Ovary (tissue), 9 donors: Measurements from ENCODE around the gene UNC13B. TPM values are rescaled to one million over a fixed set of nuclear protein-coding genes. Genes with fewer than 3 reads are reported as not detected.

Experiments used
- DNase-seq, 5 donors: peaks; one replicate each; pipeline ENCODE4 v3.0.0-alpha.2; 2019 to 2020
- H3K27ac ChIP-seq, 2 donors: fragments of 200-600 bp; one replicate each; pipeline versions ENCODE4 v1.5.1 to v1.8.0; 2019 to 2022
- H3K27me3 ChIP-seq: fragments of 200-600 bp; one replicate; pipeline ENCODE4 v1.8.0; 2022
- H3K36me3 ChIP-seq: fragments of 200-600 bp; sonication (generic); one replicate; pipeline ENCODE4 v1.5.1; 2019
- H3K4me1 ChIP-seq: one replicate; pipeline ENCODE4 v1.8.1; 2013; ENCODE audit warnings: mild to moderate bottlenecking, moderate library complexity; ENCODE audit not compliant: insufficient read depth
- H3K4me3 ChIP-seq: fragments of 200-600 bp; sonication (generic); one replicate; pipeline ENCODE4 v1.5.1; 2017
- H3K9me3 ChIP-seq, 2 donors: fragments of 200-600 bp in 1 of 2; sonication (generic) in 1 of 2; one replicate each; pipeline versions ENCODE4 v1.5.1 to v1.8.1; 2013 to 2019; ENCODE audit warnings: mild to moderate bottlenecking in 1 of 2, moderate library complexity in 1 of 2
- CTCF ChIP-seq, 3 donors: fragments of 450-650 bp in 2 of 3; fragments of 200-600 bp in 1 of 3; IDR thresholded peaks; one replicate each; pipeline versions ENCODE4 v1.5.1 to v1.8.0; 2016 to 2022; ENCODE audit warnings: antibody characterized with exemption in 3 of 3, mild to moderate bottlenecking in 1 of 3
- EP300 ChIP-seq: sonication (generic); formaldehyde crosslinking; IDR thresholded peaks from one replicate; pipeline ENCODE4 v1.6.1; 2017; ENCODE audit warnings: antibody characterized with exemption
- POLR2A ChIP-seq: fragments of 450-650 bp; IDR thresholded peaks from one replicate; pipeline ENCODE4 v1.6.1; 2017; ENCODE audit warnings: antibody characterized with exemption, mild to moderate bottlenecking, moderate library complexity
- WGBS, 3 donors: extraction: QIAGEN DNeasy Blood & Tissue Kit in 1 of 3; methylation state at CpG; one replicate each; pipeline versions ENCODE4 v1.1.5 to v1.1.7; 2013 to 2017; 5-methylcytosine and 5-hydroxymethylcytosine counted together
- intact Hi-C, 4 donors: fragments of 100-400 bp; cut with DNase I; formaldehyde crosslinking; loops; one replicate each; pipeline versions ENCODE4 v1.11.0 to v1.15.1; 2022 to 2023
- polyA plus RNA-seq, 2 donors: library from polyadenylated mRNA; stranded (reverse); fragments of 200-250 nt in 1 of 2; fragments of 350-450 nt in 1 of 2; fragmentation: Illumina TruSeq in 1 of 2; extraction: RNeasy Lipid Tissue Mini Kit (QIAGEN cat#74804) in 1 of 2; gene quantifications; one replicate each; pipeline ENCODE4 v1.2.3, GENCODE V29; 2013 to 2014
- total RNA-seq, 7 donors: library from RNA; depleted of rRNA in 2 of 7; stranded (reverse); fragments of >200 nt in 2 of 7; fragmentation: NEBNext Ultra II Directional in 3 of 7; extraction: Animal tissue kit (Norgen Biotek cat#: 25700) in 3 of 7; gene quantifications; one replicate each; pipeline versions ENCODE4 v1.1.0 to v1.2.4, GENCODE V29; 2016 to 2023
- donor health status: DM: no; HTN: no; CAD: no; lungs with moderate emphysema.
- donor health status: DM: no; HTN: no; CAD: no.
- donor health status: Bipolar disorder and iron deficiency.
- donor health status: DM: yes; HTN: yes; CAD: no.
- donor health status: DM: no; HTN: no; CAD: no.
- donor health status: DM: yes; HTN: yes; CAD: no.

The UNC13B gene
- total and polyA plus RNA-seq, 9 donors: 5.7 to 30.2 (median 16.6) TPM

GRCh38 chr9:35357826-35358225, 196.0 kb downstream of the UNC13B start:
- Histone ChIP-seq H3K27ac (no peak overlapping the region), H3K27me3 (no peaks in the 10 kb centered on the region), H3K36me3 (no peaks in the 10 kb centered on the region), H3K9me3 (no peaks in the 10 kb centered on the region), H3K4me1 (no peaks in the 10 kb centered on the region), H3K4me3 (no peak overlapping the region)
- TF ChIP-seq POLR2A: no peak
- no peak for TF ChIP-seq CTCF (IDR thresholded peaks at IDR 0.05)
- TF ChIP-seq EP300: no peak
- WGBS, 3 donors: 96 to 97% (median 97%) methylated on average over 4 of the region's 4 CpGs
- DNase-seq: no peak
- intact Hi-C loops: no loop called here

DNA sequence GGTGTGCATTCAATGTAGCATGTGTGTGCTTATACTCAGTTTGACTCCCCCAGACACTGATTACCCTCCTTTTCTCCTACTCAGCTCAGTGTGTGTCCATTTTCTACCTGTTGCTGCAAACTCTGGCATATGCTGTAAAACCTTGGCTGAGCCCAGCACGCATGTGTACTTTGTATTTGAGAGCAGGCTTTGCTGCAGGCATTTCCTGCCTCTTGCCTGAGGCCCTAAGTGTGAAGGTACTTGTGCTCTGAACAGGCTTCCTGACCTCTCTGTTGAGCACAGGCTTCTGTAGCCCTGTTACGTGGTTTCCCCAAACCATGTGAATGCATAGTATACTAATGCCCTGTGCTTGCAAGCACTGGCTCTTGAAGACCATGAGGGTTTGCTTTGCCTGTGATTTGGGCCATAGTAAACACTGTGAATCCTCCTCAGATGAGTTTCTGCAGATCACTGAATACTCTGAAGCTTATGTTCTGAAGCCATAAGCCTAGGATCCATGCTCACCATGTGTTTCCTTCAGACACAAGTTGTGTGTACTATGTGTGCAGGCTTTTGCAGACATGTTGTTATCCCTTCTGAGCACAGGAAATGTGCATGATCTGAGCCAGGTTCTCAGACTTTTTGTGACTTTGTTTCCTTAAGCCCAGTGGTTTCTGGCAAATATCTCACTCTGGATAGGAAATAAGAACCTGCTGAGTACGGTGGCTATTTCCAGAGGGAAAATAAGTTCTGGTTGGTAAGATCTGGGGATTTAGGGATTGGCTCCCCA, 203.2 kb downstream of the UNC13B start:
- intact Hi-C loops: no loop called here
- Histone ChIP-seq H3K36me3 (no peaks in the 10 kb centered on the region), H3K4me3 (no peak overlapping the region), H3K27me3 (no peaks in the 10 kb centered on the region), H3K9me3 (no peaks in the 10 kb centered on the region), H3K4me1 (no peaks in the 10 kb centered on the region), H3K27ac (no peak overlapping the region)
- TF ChIP-seq CTCF (IDR thresholded peaks at IDR 0.05): no peak
- DNase-seq: no peak
- WGBS, 3 donors: 74 to 84% (median 83%) methylated on average over 3 of the region's 3 CpGs

DNA sequence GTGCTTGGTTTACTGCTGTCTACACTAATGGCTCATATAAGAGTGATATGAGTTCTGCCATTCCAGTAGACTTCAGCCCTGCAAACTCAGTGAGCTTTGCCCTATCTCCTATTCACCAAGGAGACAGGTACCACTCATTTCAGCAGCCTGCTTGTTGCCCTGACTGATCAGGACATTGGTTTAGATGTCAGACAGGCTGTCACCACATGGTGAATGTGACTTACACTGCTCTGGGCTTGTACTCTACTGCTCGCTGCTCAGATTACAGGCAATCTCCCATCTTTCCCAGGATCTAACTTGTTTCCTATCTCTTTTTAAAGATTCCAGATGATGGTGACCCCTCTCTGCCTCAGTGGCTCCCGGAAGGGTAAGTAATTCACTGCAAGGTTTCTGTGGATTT, 204.8 kb downstream of the UNC13B start:
- Histone ChIP-seq H3K36me3 (no peaks in the 10 kb centered on the region), H3K4me3 (no peak overlapping the region), H3K27me3 (no peaks in the 10 kb centered on the region), H3K9me3 (no peaks in the 10 kb centered on the region), H3K27ac (no peak overlapping the region), H3K4me1 (no peaks in the 10 kb centered on the region)
- intact Hi-C loops: no loop called here
- WGBS, 3 donors: 90 to 93% (median 92%) methylated on average over 2 of the region's 2 CpGs
- TF ChIP-seq POLR2A: no peak
- no peak for TF ChIP-seq CTCF (IDR thresholded peaks at IDR 0.05)
- no peak for TF ChIP-seq EP300
- no peak for DNase-seq

DNA sequence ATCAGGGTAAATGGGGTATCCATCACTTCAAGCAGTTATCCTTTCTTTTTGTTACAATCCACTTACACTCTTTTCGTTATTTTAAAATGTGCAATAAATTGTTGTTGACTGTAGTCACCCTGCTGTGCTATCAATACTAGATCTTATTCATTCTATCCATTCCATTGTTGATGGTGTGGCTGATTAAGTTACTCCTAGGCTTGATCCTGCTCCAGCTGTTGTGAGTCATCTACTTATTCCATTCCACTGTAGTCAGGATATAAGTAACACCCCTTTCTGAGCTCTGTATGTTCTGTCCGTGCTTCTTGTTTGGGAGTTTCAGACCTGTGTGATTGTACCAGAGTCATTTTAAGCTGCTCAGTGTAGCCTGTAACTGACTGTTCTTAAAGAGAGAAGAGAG, 205.6 kb downstream of the UNC13B start:
- Histone ChIP-seq H3K36me3 (no peaks in the 10 kb centered on the region), H3K4me1 (no peaks in the 10 kb centered on the region), H3K27ac (no peak overlapping the region), H3K4me3 (no peak overlapping the region), H3K27me3 (no peaks in the 10 kb centered on the region), H3K9me3 (no peaks in the 10 kb centered on the region)
- intact Hi-C loops: no loop called here
- 81 to 88% (median 88%) methylated on average over 2 of the region's 2 CpGs for WGBS, 3 donors
- DNase-seq: no peak
- TF ChIP-seq POLR2A (no peak), CTCF (IDR thresholded peaks at IDR 0.05) (no peak), EP300 (no peak)
